ENCODE data around the gene DEAF1. TPM values are rescaled to one million over a fixed set of nuclear protein-coding genes. Genes with fewer than 3 reads are reported as not detected.

The DEAF1 gene
- polyA plus RNA-seq, 1 donor (not counting 4 experiments of a cell fraction or from before 2014, with no cell fraction given): 8.1 TPM

DNA sequence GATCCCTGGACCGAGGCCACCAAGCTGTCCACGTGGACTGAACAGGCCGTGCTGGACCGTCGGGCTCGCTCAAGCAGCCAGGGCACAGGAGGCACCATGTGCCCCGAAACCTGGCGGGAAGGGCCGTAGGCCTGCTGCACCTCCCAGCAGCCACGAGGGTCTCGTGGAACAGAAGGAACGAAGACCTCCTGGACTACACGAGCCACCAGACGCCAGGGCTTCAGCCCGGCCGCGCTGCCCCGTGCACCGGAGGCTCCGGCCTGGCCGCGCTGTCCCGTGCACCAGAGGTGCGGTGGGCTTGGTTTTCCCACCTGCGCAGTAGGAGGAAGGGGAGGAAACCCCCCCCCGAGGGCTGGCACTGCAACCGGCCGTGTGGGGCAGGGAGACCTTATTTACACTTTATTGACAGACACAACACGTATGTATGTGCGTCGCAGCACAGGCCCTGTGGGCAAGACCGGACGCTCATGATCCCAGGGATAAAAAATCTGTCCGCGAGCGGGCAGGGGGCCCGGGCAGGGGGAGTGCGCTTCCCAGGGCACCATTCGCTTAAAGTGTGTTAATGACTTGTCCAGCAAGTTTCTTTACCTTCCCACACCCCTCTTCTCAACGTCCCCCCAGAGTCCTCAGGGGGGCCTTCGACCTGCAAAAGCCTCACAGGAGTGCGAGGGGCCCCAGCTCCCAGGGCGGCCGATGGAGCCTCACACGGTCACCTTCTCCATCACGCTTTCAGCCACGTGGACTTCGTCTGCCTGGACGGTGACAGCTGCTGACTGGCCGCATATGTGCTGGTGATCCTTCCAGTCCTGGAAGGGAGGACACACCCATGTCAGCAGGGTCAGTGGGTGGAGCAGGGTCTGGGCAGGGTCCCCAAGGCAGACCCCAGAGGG is 50.9 kb downstream of the DEAF1 start:
- no peaks in the 10 kb centered on the region for H4K20me1 ChIP-seq (ENCODE audit: control insufficient read depth, extremely low read depth, insufficient read depth, low read length)
- no peaks in the 10 kb centered on the region for H3K79me2 ChIP-seq (ENCODE audit: control insufficient read depth, insufficient read depth, low read length)
- TF ChIP-seq, protein P1, sequence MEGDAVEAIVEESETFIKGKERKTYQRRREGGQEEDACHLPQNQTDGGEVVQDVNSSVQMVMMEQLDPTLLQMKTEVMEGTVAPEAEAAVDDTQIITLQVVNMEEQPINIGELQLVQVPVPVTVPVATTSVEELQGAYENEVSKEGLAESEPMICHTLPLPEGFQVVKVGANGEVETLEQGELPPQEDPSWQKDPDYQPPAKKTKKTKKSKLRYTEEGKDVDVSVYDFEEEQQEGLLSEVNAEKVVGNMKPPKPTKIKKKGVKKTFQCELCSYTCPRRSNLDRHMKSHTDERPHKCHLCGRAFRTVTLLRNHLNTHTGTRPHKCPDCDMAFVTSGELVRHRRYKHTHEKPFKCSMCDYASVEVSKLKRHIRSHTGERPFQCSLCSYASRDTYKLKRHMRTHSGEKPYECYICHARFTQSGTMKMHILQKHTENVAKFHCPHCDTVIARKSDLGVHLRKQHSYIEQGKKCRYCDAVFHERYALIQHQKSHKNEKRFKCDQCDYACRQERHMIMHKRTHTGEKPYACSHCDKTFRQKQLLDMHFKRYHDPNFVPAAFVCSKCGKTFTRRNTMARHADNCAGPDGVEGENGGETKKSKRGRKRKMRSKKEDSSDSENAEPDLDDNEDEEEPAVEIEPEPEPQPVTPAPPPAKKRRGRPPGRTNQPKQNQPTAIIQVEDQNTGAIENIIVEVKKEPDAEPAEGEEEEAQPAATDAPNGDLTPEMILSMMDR (optimal IDR thresholded peaks at IDR 0.05 in 1 of 3, IDR thresholded peaks at IDR 0.05 in 1 of 3, conservative IDR thresholded peaks at IDR 0.05 in 1 of 3; ENCODE audit: extremely low read depth in 1 of 3, insufficient read depth in 2 of 3, low read length in 3 of 3): no peak
- no peak for TF ChIP-seq EZH2 (IDR thresholded peaks at IDR 0.05; ENCODE audit: low read length)
- H2AFZ ChIP-seq (ENCODE audit: control insufficient read depth, low read length): no peak overlapping the region
- H3K9ac ChIP-seq (ENCODE audit: control insufficient read depth, extremely low read depth, insufficient read depth, low read length): no peak overlapping the region
- no peak overlapping the region for H3K4me2 ChIP-seq (ENCODE audit: control insufficient read depth, extremely low read depth, insufficient read depth, low read depth, low read length)
- H3K4me1 ChIP-seq (ENCODE audit: control insufficient read depth, extremely low read depth, insufficient read depth, low read length): peaks cover 2% of the 10 kb centered on the region
- H3K4me3 ChIP-seq (ENCODE audit: control insufficient read depth in 2 of 3, extremely low read depth in 1 of 3, insufficient read depth in 2 of 3, low read depth in 1 of 3, low read length in 3 of 3): no peak overlapping the region
- no peak for FAIRE-seq
- no peak for DNase-seq (ENCODE audit: low read depth, low spot score)
- H3K9me3 ChIP-seq (ENCODE audit: control insufficient read depth, low read depth, low read length): no peaks in the 10 kb centered on the region
- H3K9me1 ChIP-seq (ENCODE audit: control insufficient read depth, extremely low read depth, insufficient read depth, low read length): no peaks in the 10 kb centered on the region
- H3K27me3 ChIP-seq (ENCODE audit: control insufficient read depth, extremely low read depth, insufficient read depth, low read length): peaks cover 3% of the 10 kb centered on the region
- H3K36me3 ChIP-seq (ENCODE audit: control insufficient read depth in 2 of 2, extremely low read depth in 1 of 2, insufficient read depth in 2 of 2, low read length in 2 of 2): peaks cover 0 to 6% of the 10 kb centered on the region in 2 experiments
- dilution Hi-C loops (cut with MboI; ENCODE audit: extremely low pct_ligation_motif_present, low sequenced_read_pairs): no loop called here
- no peak overlapping the region for H3K27ac ChIP-seq (ENCODE audit: control insufficient read depth, insufficient read depth, low read length)

DNA sequence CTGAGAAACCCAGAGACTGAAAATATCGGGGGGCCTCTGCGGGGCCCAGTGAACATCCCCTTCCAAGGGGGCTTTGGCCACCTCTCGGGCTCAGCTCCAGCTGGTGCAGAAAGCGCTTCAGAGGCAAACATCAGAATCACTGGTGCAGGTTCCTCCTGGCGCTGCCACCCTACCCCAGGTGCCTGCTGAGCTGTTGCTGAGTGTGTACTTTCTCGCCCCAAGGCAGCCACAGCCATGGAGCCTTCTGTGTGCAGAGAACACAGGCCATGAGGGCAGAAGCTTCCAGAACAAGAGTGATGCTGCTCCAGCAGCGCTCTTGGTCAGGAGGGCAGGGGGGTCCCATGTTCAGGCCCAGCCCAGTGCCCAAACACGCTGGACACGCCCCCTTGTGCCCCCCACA is 51.7 kb downstream of the DEAF1 start:
- DNase-seq (ENCODE audit: low read depth, low spot score): no peak

More for the DNA sequence above, 51.7 kb downstream of the DEAF1 start:
- no peak for FAIRE-seq
- dilution Hi-C loops (cut with MboI; ENCODE audit: extremely low pct_ligation_motif_present, low sequenced_read_pairs): no loop called here
- peaks cover 0 to 6% of the 10 kb centered on the region in 2 experiments for H3K36me3 ChIP-seq (ENCODE audit: control insufficient read depth in 2 of 2, extremely low read depth in 1 of 2, insufficient read depth in 2 of 2, low read length in 2 of 2)
- H3K27me3 ChIP-seq (ENCODE audit: control insufficient read depth, extremely low read depth, insufficient read depth, low read length): peaks cover 10% of the 10 kb centered on the region
- H3K79me2 ChIP-seq (ENCODE audit: control insufficient read depth, insufficient read depth, low read length): no peaks in the 10 kb centered on the region
- no peaks in the 10 kb centered on the region for H4K20me1 ChIP-seq (ENCODE audit: control insufficient read depth, extremely low read depth, insufficient read depth, low read length)
- no peak overlapping the region for H3K9ac ChIP-seq (ENCODE audit: control insufficient read depth, extremely low read depth, insufficient read depth, low read length)
- H3K4me1 ChIP-seq (ENCODE audit: control insufficient read depth, extremely low read depth, insufficient read depth, low read length): peaks cover 2% of the 10 kb centered on the region
- no peak overlapping the region for H3K27ac ChIP-seq (ENCODE audit: control insufficient read depth, insufficient read depth, low read length)
- H3K9me3 ChIP-seq (ENCODE audit: control insufficient read depth, low read depth, low read length): no peaks in the 10 kb centered on the region
- H2AFZ ChIP-seq (ENCODE audit: control insufficient read depth, low read length): no peak overlapping the region
- TF ChIP-seq EZH2 (IDR thresholded peaks at IDR 0.05; ENCODE audit: low read length): no peak
- TF ChIP-seq, protein P1 (optimal IDR thresholded peaks at IDR 0.05 in 1 of 3, IDR thresholded peaks at IDR 0.05 in 1 of 3, conservative IDR thresholded peaks at IDR 0.05 in 1 of 3; ENCODE audit: extremely low read depth in 1 of 3, insufficient read depth in 2 of 3, low read length in 3 of 3): no peak
- no peak overlapping the region for H3K4me3 ChIP-seq (ENCODE audit: control insufficient read depth in 2 of 3, extremely low read depth in 1 of 3, insufficient read depth in 2 of 3, low read depth in 1 of 3, low read length in 3 of 3)
- no peaks in the 10 kb centered on the region for H3K9me1 ChIP-seq (ENCODE audit: control insufficient read depth, extremely low read depth, insufficient read depth, low read length)
- H3K4me2 ChIP-seq (ENCODE audit: control insufficient read depth, extremely low read depth, insufficient read depth, low read depth, low read length): no peak overlapping the region

Data from keratinocyte (primary cell).